ENCODE results near the gene PPP1R15B. TPM values are rescaled to one million over a fixed set of nuclear protein-coding genes. Genes with fewer than 3 reads are reported as not detected.

The PPP1R15B gene
- total and polyA plus RNA-seq, 10 of the 15 experiments (the other 5 are each of a cell fraction or from before 2014, with no cell fraction given), result 13.9 to 38.1 (median 26.5) TPM

- intact Hi-C loops (cut with micrococcal nuclease; ENCODE audit: unreplicated experiment) (no loop called here), in situ Hi-C loops (cut with MboI) (no loop called here)
- H3K4me2 ChIP-seq (ENCODE audit: control insufficient read depth, insufficient read depth), result no peak overlapping the region
- H3K79me2 ChIP-seq (ENCODE audit: control insufficient read depth, insufficient read depth, low read length), result no peaks in the 10 kb centered on the region
- no peak overlapping the region for H3K4me3 ChIP-seq
- H3K9ac ChIP-seq (ENCODE audit: control insufficient read depth, insufficient read depth, low read length), result no peak overlapping the region
- peak; percentile 72 for FAIRE-seq
- no peak for ATAC-seq
- SMC1A ChIA-PET (ENCODE audit: uncharacterized antibody, unreplicated experiment), result interaction anchor here (1.2 to 2.3 kb wide), 4 partner anchors 9 to 192 kb away, joined by 3 to 10 read pairs (median 4); no protein-coding TSS in a partner anchor
- no peaks in the 10 kb centered on the region for H3K36me3 ChIP-seq (ENCODE audit: control insufficient read depth in 2 of 2, insufficient read depth in 2 of 2, low read length in 1 of 2)
- POLR2A ChIA-PET, result interaction anchor here (0.5 kb wide), 1 partner anchor 496 kb away, joined by 8 read pairs; no protein-coding TSS in a partner anchor
- BruUV-seq (replicated peaks), result no TSS peak
- 43% methylated on average over 6 of the region's 6 CpGs for WGBS (ENCODE audit: insufficient coverage, insufficient replicate concordance, low lambda C conversion rate, missing lambda C conversion rate)
- H3K4me1 ChIP-seq (ENCODE audit: control insufficient read depth, insufficient read depth, low read length), result no peaks in the 10 kb centered on the region
- no peaks in the 10 kb centered on the region for H3K9me3 ChIP-seq (replicated peaks; ENCODE audit: control insufficient read depth, insufficient read depth, low read length)
- CTCF ChIA-PET, result interaction anchor here (1.1 to 3.2 kb wide), 10 partner anchors 9 to 192 kb away, joined by 3 to 18 read pairs (median 4); partner anchors contain the start of gene GOLT1A
- H2AFZ ChIP-seq (ENCODE audit: control insufficient read depth, low read depth, low read length), result no peak overlapping the region
- H4K20me1 ChIP-seq (ENCODE audit: control insufficient read depth, insufficient read depth), result no peaks in the 10 kb centered on the region
- peaks cover 0 to 4% of the 10 kb centered on the region in 2 experiments for H3K27me3 ChIP-seq (replicated peaks in 1 of 2; ENCODE audit: control insufficient read depth in 2 of 2, insufficient read depth in 2 of 2, low read length in 1 of 2)
- RAD21 ChIA-PET (ENCODE audit: unreplicated experiment), result interaction anchor here (1.6 kb wide), 1 partner anchor 44 kb away, joined by 6 read pairs; no protein-coding TSS in a partner anchor
- H3K27ac ChIP-seq (ENCODE audit: control insufficient read depth, insufficient read depth), result no peak overlapping the region
- no peak for DNase-seq (ENCODE audit: low read depth, low spot score)
- TF ChIP-seq HSF1 (IDR thresholded peaks at IDR 0.05; ENCODE audit: low read depth, low read length) (no peak), NFYA (IDR thresholded peaks at IDR 0.05; ENCODE audit: borderline replicate concordance, low read depth, low read length) (no peak), ZNF622 (IDR thresholded peaks at IDR 0.05) (no peak), GATAD2B (conservative IDR thresholded peaks at IDR 0.05; ENCODE audit: low read depth) (no peak), SUZ12 (IDR thresholded peaks at IDR 0.05; ENCODE audit: unreplicated experiment) (no peak), WRNIP1 (IDR thresholded peaks at IDR 0.05; ENCODE audit: borderline replicate concordance, low read depth, low read length) (no peak), RAD51 (IDR thresholded peaks at IDR 0.05) (no peak), POU2F2 (IDR thresholded peaks at IDR 0.05; ENCODE audit: borderline replicate concordance, low read depth, low read length) (no peak), CHD1 (IDR thresholded peaks at IDR 0.05; ENCODE audit: low read depth, low read length) (no peak), ZBTB11 (CRISPR knock-in tag; IDR thresholded peaks at IDR 0.05) (no peak), E4F1 (IDR thresholded peaks at IDR 0.05; ENCODE audit: borderline replicate concordance, partially characterized antibody) (no peak), HCFC1 (IDR thresholded peaks at IDR 0.05; ENCODE audit: low read length) (no peak), HDAC2 (IDR thresholded peaks at IDR 0.05) (no peak)
- TF ChIP-seq, protein P1, sequence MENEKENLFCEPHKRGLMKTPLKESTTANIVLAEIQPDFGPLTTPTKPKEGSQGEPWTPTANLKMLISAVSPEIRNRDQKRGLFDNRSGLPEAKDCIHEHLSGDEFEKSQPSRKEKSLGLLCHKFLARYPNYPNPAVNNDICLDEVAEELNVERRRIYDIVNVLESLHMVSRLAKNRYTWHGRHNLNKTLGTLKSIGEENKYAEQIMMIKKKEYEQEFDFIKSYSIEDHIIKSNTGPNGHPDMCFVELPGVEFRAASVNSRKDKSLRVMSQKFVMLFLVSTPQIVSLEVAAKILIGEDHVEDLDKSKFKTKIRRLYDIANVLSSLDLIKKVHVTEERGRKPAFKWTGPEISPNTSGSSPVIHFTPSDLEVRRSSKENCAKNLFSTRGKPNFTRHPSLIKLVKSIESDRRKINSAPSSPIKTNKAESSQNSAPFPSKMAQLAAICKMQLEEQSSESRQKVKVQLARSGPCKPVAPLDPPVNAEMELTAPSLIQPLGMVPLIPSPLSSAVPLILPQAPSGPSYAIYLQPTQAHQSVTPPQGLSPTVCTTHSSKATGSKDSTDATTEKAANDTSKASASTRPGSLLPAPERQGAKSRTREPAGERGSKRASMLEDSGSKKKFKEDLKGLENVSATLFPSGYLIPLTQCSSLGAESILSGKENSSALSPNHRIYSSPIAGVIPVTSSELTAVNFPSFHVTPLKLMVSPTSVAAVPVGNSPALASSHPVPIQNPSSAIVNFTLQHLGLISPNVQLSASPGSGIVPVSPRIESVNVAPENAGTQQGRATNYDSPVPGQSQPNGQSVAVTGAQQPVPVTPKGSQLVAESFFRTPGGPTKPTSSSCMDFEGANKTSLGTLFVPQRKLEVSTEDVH (IDR thresholded peaks at IDR 0.05; ENCODE audit: low read depth, partially characterized antibody), result no peak
Observed at GRCh38 chr1:204354579-204354978, 57.0 kb downstream of the PPP1R15B start.

All from GM12878 (cell line).